Left ventricle myocardium inferior (tissue), 1 donor: ENCODE results near the gene NRGN. TPM values are rescaled to one million over a fixed set of nuclear protein-coding genes. Genes with fewer than 3 reads are reported as not detected.

Source experiments
- DNase-seq: peaks from one replicate; pipeline ENCODE4 v3.0.0-alpha.2; 2020
- H3K27ac ChIP-seq: fragments of 200-600 bp; replicated peaks from 2 replicates; pipeline ENCODE4 v1.8.0; 2021
- H3K27me3 ChIP-seq: fragments of 200-600 bp; 2 replicates; pipeline ENCODE4 v1.8.0; 2021; ENCODE audit warnings: low read depth
- H3K36me3 ChIP-seq: fragments of 200-600 bp; 2 replicates; pipeline ENCODE4 v1.8.0; 2021
- H3K4me1 ChIP-seq: fragments of 200-600 bp; 2 replicates; pipeline ENCODE4 v1.8.0; 2021
- H3K4me3 ChIP-seq: fragments of 200-600 bp; 2 replicates; pipeline ENCODE4 v1.8.0; 2021; ENCODE audit warnings: mild to moderate bottlenecking, moderate library complexity
- H3K9me3 ChIP-seq: fragments of 200-600 bp; replicated peaks from 2 replicates; pipeline ENCODE4 v1.8.0; 2021
- CTCF ChIP-seq: fragments of 200-600 bp; IDR thresholded peaks from 2 replicates; pipeline ENCODE4 v1.8.0; 2021; ENCODE audit warnings: antibody characterized with exemption, mild to moderate bottlenecking, borderline replicate concordance
- intact Hi-C: fragments of 100-400 bp; cut with micrococcal nuclease; formaldehyde crosslinking; loops from one replicate; pipeline ENCODE4 v1.11.0; 2022
- total RNA-seq: library from RNA; stranded (reverse); fragmentation: NEBNext Ultra II Directional; extraction: Animal tissue kit (Norgen Biotek cat#: 25700); gene quantifications from one replicate; pipeline ENCODE4 v1.2.1, GENCODE V29; 2021
- donor health status: DM: no; HTN: yes; CAD: no; lungs with severe emphysema.

NRGN gene
- total RNA-seq, 1 donor from 2014 or later: 5.0 TPM

- Histone ChIP-seq H3K36me3 (peaks cover 10% of the 10 kb centered on the region), H3K27me3 (no peaks in the 10 kb centered on the region), H3K9me3 (no peaks in the 10 kb centered on the region), H3K4me1 (peaks cover 6% of the 10 kb centered on the region), H3K4me3 (no peak overlapping the region), H3K27ac (no peak overlapping the region)
- intact Hi-C loops: no loop called here
- TF ChIP-seq CTCF: no peak
- DNase-seq: no peak
Observed at GRCh38 chr11:124779568-124779967, 39.8 kb downstream of the NRGN start.

- H3K9me3 ChIP-seq: no peaks in the 10 kb centered on the region
- H3K4me1 ChIP-seq: peaks cover 6% of the 10 kb centered on the region
- peaks cover 10% of the 10 kb centered on the region for H3K36me3 ChIP-seq
- no peak overlapping the region for H3K4me3 ChIP-seq
- H3K27me3 ChIP-seq: no peaks in the 10 kb centered on the region
- no peak for DNase-seq
- intact Hi-C loops: no loop called here
- no peak overlapping the region for H3K27ac ChIP-seq
- no peak for TF ChIP-seq CTCF
Observed at GRCh38 chr11:124783002-124783401, 43.3 kb downstream of the NRGN start.

GRCh38 chr11:124784051-124784450 lies 44.3 kb downstream of the NRGN start:
- peaks cover 3% of the 10 kb centered on the region for H3K36me3 ChIP-seq
- H3K27ac ChIP-seq: no peak overlapping the region
- no peaks in the 10 kb centered on the region for H3K9me3 ChIP-seq
- H3K27me3 ChIP-seq: no peaks in the 10 kb centered on the region
- no peak overlapping the region for H3K4me3 ChIP-seq
- intact Hi-C loops: no loop called here
- no peak for TF ChIP-seq CTCF
- no peak for DNase-seq
- H3K4me1 ChIP-seq: peaks cover 6% of the 10 kb centered on the region

- no peak for TF ChIP-seq CTCF
- Histone ChIP-seq H3K4me3 (no peak overlapping the region), H3K27me3 (no peaks in the 10 kb centered on the region), H3K27ac (no peak overlapping the region), H3K4me1 (peaks cover 13% of the 10 kb centered on the region), H3K36me3 (no peaks in the 10 kb centered on the region), H3K9me3 (no peaks in the 10 kb centered on the region)
- no peak for DNase-seq
- intact Hi-C loops: no loop called here
Observed at GRCh38 chr11:124788521-124788920, 48.8 kb downstream of the NRGN start.

GRCh38 chr11:124791626-124792341 lies 52.0 kb downstream of the NRGN start:
- peaks cover 23% of the 10 kb centered on the region for H3K4me1 ChIP-seq
- H3K9me3 ChIP-seq: no peaks in the 10 kb centered on the region
- H3K4me3 ChIP-seq: no peak overlapping the region
- no peak overlapping the region for H3K27ac ChIP-seq
- no peaks in the 10 kb centered on the region for H3K36me3 ChIP-seq
- H3K27me3 ChIP-seq: no peaks in the 10 kb centered on the region
- TF ChIP-seq CTCF: no peak
- DNase-seq: no peak
- intact Hi-C loops: no loop called here
